HG03045 (cell line): ENCODE results near the gene ZGLP1.

ENCODE experiments used
- ATAC-seq: cut with Tn5 transposase; IDR thresholded peaks from one replicate; pipeline ENCODE4 v1.9.1; 2021; ENCODE audit warnings: mild to moderate bottlenecking, moderate library complexity; ENCODE audit not compliant: unreplicated experiment

The ZGLP1 gene

DNA sequence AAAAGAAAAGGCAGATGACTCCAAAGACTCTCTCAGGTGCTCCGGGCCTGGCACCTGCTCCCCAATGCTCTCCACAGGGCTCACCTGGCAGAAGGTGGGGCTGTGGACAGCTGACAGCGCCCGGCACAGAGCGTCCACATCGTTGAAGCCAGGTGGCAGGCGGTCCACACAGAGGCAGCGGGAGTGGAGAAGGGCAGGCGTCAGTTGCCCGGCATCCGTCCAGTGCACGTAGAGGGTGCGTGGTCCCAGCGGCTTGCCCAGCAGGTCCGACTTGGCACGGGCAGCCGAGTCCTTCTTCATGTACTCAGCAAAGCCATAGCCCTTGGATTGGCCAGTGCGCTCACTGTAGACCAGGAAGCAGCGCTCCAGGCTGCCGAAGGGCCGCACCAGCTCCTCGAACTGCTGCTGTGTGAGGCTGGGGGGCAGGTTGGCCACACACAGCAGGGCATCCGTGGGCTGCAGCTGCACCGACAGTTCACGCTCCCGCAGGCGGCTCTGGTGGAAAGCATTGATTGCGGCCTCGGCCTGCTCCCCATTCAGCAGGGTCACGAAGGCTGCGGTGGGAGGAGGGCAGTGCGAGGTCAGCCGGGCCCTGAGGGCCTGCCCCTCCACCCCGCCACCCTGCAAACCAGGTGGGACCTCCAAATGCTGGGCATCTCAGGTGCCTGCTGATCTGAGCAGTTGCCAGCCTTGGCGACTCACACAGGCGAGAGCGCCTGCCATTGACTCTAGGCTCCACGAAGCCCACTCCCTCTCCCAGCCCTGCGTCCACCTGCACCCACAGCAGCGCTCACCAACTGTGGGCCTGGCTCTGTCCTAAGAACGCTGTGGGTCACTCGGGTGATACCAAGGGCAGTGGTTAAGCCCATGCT, 19.2 kb upstream of the ZGLP1 start:
- ATAC-seq, result no peak

DNA sequence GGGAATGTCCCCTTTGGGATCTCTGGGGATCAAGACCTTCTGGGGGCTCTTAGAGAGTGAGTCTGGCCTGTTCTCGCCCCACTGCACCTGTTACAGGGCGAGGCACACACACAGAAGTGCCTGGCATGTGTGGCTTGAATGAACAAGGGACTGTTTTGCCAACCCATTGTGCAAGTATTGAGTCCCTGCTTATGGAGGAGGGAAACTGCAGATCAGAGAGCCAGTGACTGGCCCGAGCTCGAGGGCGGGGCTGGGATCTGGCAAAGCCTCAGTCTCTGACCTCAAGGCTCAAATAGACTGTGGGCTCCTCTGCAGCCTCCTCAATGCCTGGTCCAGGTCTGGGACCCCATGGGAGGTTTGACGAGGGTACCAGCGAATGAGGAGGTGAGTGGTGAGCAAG, 18.2 kb upstream of the ZGLP1 start:
- ATAC-seq, result no peak

DNA sequence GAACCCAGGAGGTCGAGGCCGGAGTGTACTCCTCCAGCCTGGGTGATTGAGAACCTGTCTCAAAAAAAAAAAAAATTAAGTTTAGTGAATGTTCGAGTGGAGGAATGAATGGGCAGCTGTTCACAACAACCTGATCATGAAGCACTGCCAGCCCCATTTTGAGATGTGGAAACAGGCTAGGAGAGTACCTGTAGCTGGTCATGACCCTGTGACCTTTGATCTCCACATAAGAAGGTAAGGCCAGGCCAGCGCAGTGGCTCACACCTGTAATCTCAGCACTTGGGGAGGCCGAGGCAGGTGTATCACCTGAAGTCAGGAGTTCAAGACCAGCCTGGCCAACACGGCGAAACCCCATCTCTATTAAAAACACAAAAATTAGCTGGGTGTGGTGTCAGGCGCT, 16.1 kb upstream of the ZGLP1 start:
- ATAC-seq, result no peak

DNA sequence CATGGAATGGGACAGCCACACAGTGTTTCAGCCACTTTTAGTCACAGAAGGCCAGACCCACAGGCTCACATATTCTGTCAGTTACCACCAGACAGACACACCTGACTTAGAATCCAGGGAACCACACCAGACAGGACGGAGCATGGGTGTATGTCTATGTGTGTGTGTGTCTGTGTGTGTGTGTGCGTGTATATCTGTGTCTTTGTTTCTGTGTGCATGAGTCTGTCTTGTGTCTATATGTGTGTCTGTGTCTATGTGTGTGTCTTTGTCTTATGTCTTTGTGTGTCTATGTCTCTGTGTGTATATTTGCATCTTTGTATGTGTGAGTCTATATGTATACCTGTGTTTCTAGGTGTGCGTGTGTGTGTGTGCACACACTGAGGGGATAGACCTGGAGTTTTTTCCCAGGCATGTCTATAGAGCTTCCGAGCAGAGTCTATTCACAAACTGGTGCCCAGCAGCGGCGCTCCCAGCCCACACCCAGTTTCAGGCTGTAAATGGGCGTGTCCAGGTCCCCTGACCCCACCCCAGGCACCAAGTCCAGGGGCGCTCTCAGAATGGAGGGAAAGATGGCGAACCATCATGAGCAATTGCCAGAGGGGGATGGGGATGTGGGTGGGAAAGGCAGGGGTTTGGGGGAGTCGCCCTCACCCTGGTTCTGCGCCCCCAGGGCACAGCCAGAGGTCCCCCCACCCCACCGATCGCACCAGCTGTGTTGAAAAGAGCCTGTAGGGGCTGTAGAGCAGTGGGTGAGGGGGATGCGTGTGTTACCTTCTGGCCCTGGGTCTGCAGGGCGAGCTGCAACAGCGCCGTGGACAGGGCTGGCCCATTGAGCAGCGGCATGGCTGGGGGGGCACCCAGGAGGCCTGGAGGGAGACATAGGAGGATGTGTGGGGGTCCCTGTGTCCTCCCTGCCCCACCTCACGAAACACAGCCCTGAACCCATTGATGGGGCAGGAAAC, 12.5 kb upstream of the ZGLP1 start:
- ATAC-seq, result no peak

DNA sequence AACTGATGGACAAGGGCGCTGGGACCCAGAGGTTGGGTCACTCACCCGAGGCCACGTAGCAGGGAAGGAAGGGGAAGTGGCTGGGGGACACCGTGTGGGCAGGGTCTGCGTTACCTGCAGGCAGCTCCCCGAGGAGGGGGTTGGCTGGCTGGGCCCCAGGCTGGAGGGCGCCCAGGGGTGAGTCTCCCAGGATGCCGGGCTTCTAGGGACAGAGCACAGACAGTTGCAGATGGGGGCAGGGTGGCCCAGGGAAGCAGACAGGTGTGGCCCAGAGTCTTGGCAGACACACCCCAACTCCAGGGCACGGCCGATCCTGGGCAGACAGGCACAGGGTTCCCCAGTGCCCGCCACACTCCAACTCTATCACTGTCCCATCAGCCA, 11.8 kb upstream of the ZGLP1 start:
- ATAC-seq, result no peak

DNA sequence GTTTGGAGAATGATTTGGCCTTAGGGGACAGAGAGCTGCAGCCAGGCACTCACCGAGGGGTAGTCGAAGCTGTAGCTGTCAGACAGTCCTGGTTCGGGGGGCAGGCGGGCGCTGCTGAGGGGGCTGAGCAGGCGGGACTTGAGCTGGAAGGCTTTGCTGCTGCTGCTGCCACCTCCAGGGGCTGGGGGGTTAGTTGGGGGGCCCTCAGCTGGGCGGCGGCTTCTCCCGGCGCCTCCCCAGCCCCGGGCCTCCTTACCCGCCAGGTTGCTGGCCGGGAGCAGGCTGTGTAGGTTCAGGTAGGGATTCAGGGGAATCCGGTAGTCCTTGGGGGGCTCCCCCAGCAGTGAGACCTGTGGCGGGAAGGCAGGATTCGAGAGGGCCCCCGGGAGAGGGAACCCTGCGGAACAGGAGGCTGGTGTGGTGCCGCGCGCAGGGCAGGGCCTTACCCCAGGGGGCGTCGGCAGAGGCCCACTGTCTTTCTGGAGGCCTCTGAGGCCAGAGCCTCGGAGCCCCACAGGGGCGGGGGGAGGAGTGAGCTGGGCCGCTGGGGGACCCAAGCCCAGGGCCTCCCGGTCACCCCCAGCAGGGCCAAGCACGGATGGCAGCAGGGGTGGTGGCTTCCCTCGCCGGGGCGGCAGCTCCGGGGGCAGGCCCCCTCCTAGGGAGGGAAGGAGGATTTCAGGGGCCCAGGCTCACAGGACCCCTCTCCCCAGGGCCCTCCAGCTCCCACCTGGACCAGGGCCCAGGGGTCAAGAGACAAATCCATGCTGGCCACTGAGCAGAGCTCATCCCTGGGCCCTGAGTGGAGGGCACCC, 11.2 kb upstream of the ZGLP1 start:
- no peak for ATAC-seq

DNA sequence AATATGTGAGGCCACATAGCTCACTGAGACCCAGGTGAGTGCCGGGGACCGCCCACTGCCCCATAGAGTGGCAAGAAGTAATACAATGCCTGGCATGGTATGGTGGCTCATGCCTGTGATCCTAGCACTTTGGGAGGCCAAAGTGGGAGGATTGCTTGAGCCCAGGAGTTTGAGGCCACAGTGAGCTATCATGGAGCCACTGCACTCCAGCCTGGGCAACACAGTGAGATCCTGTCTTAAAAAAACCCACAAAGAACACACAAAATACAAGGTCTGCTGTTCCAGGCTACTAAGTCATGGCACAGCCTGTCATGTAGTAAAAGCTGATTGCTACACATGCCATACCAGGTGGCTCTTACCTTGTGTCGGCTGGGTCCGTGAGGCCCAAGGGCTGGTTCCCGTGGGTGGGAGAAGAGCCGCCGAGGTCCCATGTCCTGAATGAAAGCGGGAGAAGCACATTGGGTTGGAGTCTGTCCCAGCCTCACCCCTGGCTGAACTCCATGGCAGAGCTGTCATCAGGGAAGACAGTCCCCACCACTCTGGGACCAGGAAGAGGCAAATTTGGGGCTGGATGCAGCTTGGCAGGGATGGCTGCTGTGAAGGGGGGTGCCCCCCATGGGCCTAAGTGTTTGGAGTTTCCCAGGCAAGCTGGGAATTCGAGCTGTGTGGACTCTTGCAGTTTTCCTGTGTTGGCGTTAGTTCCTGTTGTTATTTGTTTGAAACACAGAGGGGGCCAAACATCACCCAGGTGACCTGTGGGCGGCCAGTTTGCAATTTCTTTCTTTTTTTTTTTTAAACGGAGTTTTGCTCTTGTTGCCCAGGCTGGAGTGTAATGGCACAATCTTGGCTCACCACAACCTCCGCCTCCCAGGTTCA, 9.4 kb upstream of the ZGLP1 start:
- ATAC-seq, result no peak

DNA sequence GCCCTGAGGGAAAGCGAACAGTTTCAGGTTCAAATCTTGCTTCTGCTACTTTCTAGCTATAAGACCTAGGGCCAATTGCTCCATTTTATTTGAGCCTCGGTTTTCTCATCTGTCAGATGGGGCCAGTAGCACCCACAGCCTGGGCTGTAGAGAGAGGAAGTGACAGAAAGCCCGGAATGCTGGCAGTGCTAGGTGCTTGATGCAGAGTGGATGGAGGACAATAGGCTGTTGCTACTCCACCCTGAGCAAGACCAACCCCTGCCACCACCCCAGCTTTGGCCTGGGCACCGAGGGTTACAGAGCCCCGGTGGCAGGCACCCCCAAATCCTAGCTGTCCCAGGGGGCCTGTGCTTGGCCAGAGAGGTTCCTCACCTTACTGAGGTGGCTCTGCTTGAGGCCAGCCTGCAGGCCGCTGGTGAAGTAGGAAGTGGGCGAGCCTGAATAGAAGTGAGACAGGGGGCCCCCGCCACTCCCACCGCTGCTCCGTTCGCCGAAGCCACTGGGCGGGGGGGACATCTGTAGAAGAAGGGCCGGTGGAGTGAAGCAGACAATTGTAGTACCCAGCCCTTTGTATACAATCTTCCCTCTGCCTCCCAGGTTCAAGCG, 8.3 kb upstream of the ZGLP1 start:
- ATAC-seq, result no peak

DNA sequence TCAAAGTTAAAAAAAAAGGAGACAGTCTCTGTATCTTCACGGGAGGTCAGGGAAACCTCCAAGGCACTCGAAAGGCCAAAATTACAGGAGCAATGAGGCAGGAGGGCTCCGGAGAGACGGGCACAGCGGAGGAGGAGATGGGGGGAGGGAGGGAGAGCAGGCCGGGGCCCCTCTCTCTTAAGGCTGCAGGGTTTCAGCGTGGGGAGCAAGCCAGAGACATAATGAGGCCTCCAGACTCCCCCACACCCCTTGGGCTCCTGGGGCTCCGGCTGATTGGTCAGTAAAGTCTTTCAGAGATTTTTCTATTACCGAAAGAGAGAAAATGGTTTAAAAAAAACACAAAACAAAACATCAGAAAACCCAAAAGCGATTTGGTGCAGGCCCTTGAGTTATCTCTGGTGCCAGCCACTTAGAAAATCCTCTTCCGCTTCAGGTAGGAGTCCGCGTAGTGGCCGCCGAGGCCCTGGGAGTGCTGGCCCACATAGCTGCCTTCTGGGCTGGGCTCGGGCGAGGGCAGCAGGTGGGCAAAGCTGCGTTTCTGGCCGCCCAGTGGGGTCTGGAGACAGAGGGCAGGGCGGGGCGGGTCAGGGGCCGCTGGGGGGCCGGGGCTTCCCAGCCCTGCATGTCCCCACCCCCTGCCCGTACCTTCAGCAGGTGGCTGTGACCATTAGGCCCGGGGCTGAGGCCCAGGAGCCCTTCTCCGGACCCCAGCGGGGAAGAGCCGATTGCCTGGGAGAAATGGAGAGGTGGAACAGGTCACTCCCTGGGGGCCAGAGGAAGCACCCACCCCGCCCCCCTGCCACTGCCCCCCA, 7.6 kb upstream of the ZGLP1 start:
- no peak for ATAC-seq

DNA sequence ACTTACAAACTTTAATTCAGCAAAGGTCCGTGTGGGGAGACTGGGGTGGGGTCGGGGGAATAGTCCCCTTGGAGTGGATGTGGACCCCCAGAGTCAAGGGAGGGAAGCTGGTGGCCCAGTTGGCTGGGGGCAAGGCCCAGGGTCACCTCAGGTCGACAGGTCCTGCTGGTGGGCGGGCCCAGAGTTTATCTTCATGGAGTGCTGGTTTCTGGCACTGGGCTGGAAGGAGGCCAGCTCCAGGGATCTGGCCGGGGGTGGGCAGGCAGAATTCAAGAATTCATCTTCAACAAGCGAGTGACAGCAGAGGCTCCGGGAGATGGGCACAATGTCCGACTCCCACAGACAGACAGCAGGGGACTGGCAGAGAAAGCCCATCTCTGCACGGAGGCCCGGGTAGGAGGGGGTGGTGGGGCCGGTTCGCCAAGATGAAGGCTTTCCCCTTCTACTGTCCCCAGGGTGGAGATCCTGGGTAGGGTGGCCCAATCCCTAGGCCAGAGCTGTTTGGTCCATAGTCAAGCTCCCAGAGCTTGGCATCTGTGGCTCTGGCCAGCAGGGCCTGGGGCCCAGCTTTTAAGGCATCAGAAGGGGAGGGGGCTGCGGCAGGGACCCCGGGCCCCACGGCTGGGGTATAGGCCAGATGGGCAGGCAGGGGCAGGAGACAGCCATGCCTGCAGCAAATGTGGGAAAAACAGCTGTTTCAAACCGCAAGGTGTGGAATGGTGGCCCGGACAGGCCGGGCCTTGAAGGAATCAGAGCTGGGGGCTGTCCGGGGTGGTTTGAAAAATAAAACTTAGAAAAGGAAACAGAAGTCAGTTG, 6.8 kb upstream of the ZGLP1 start:
- no peak for ATAC-seq

DNA sequence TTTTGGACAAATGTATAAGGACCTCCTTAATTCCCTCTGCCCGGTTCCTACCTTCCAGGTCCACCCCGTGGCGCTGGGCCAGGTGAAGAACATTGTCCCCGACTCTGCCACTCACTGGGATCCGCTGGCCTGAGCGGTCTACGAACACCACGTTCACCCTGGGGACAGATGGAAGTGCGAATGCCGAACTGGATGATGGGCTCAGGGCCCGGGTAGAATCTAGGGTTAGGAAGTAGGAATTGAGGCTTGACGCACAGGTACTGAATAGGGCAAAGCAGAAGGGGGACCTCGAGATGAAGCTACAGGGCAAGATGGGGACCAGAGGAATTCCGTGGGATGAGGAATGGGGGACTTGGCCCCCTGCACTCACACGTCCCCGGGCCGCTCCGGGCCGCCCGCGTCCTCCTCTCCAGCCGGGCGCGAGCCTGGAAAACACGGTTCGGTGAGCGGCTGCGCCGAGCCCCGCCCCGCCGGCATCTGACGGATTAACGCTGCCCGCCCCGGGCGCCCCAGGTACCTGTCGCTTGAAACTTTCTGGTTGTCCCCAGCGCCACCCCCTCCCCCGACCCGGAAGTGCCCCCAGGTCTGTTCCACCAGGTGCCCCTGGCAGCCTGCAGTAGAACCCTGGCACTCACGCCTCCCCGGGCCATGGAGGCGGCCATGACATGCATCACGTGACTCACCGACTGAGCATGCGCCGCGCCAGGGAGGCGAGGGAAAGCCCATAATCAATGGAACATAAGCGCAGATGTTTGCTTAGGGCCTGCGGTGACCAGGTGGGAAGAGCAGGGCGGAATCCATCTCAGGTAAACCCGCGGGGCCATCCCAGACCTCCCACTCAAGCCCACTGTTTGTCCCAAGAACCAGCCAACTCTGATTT, 6.0 kb upstream of the ZGLP1 start, which contains the start of gene FDX2:
Gene FDX2 (minus strand): TSS at position 681 of the 880 bp plus-strand sequence. CDS start 19 bp downstream, at position 662.
- peak; percentile 64 for ATAC-seq

DNA sequence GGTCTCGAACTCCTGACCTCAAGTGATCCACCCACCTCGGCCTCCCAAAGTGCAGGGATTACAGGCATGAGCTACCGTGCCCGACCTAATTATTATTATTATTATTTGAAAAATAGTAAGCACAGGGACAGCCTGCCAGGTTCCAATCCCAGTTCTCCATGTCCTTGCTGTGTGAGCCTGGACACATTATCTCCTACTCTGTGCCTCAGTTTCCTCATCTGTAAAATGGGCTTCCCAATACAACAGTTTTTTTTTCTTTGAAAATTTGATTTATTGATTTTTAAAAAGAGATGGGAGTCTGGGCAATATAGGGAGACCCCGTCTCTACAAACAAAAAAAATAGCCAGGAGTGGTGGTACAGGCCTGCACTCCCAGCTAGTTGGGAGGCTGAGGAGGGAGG, 3.3 kb downstream of the ZGLP1 start:
- ATAC-seq, result no peak

DNA sequence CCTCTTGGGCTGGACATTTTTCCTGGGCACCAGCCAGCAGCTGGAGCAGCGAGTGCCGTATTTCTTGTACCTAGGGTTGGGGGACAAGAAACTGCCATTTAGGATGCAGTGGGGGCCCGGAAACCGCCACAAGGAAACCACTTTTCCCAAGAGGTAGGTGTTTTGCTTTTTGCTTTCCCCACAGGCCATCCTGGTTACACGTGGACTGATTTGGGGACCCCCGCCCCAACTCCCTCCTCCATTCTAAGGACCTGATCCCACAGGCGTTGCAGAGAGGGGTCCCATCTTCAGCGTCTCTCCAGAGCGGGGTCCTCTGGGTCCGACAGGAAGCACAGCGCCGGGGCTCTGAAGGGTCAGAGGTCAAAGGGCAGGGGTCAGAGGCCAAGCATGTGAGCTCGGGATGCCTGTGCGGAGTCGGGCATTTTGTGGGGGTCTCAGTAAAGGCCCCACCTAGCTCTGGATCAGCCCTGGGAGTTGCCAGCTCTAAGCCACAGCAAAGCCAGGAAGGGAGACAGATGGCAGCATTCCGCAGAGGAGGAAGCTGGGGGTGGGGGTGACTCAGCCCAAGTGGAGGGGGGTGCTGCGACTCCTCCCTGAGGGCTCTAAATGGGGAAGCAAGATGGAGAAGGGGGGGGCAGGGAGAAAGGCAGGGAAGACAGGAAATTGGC, 4.3 kb downstream of the ZGLP1 start:
- ATAC-seq, result no peak

DNA sequence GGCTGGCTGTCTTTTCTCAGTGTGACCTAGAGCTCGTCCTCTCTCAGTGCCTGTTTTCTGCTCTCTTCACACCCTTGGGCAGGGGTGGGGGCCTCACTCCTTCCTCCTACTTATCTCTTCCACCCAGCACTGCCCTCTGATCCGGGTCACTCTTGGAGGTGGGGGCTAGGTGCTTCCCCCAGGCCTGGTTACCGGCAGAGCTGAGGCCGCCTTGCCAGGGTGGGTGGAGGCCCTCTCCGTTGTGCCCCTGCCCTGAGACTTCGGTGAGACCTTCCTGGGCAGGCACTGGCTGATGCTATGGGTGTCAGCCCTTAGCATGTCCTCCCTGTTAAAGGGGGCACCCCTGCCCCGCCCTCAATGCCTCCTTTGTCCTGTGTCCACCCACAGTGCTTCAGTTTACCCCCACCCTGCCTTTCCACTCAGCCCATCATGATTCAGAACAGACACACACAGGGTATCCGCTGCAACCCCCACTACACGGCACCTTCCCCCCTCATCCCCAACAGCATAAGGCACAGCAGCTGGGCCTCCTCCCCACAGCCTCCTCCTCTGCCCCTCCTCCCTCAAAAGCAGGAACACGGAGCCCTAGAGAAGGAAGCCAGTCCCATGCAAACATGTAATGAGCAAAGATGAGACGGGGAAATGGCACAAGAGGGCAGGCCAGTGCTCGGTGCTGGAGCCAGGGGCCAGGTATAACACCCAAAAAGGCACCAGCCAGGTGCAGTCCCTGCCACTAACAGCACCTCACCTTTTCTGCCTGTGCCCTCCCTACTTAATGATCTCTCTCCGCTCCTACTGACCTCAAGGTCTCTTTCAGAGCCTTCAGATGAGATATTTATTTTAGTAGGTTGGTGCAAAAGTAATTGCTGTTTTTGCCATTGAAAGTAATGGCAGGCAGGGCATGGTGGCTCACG, 9.8 kb downstream of the ZGLP1 start:
- ATAC-seq, result no peak

DNA sequence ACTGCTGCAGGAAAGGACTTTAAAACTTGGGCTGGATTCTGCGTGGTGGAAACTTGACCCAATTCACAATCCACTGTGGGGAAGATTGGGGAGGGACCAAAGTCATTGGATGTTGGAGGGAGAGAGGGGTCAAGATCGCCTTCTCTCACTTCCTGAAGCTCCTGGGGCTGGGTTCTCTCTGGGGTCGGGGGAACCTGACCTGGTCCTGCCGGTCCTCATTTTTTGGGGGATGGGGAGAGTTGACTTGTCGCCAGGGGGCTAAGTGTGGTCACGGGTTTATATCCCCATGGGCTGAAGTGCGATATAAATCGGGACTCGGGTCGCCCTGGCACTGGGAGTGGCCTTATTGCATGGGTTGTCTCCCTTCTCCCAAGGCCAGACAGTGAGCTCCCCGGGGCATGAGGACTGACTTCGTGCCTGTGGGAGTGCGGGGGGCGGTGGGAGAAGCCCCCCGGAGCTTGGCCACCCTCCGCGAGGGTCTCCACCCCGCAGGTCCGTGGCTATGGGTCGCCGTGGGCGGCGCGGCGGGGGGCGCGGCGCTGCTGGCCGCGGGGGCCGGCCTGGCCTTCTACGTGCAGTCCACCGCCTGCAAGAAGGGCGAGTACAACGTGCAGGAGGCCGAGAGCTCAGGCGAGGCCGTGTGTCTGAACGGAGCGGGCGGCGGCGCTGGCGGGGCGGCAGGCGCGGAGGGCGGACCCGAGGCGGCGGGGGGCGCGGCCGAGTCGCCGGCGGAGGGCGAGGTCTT, 13.6 kb downstream of the ZGLP1 start:
- no peak for ATAC-seq
